A549 (cell line): ENCODE data around the gene NELFB. TPM values are rescaled to one million over a fixed set of nuclear protein-coding genes. Genes with fewer than 3 reads are reported as not detected.

ENCODE experiments used
- ATAC-seq, 2 experiments: fragments of 200-7000 bp in 1 of 2; fragments of >200 bp in 1 of 2; cut with Nextera tagmentation in 1 of 2; cut with Tn5 transposase in 1 of 2; 3 replicates each; pipeline versions ENCODE4 v1.8.0 to v1.9.1; 2018 to 2020; ENCODE audit warnings: mild to moderate bottlenecking in 1 of 2, moderate library complexity in 1 of 2
- CTCF ChIA-PET: fragments of 300-600 bp; sonication (Branson Sonifier 250); formaldehyde crosslinking; extraction: SDS; loops from one replicate; lab custom pipeline; 2021; ENCODE audit warnings: antibody characterized with exemption, inconsistent platforms; lab: Yijun Ruan, JAX
- POLR2A ChIA-PET: fragments of 350-600 bp; formaldehyde crosslinking; extraction: SDS; loops from one replicate; lab custom pipeline; 2021; ENCODE audit warnings: antibody characterized with exemption, inconsistent platforms; lab: Yijun Ruan, JAX
- DNase-seq, 2 experiments: peaks; one replicate each; pipeline versions ENCODE4 v3.0.0 to v3.0.0-alpha.2; 2011 to 2016; ENCODE audit warnings: low read depth in 1 of 2, low spot score in 1 of 2
- FAIRE-seq: peaks from 2 replicates; lab custom pipeline; 2011; peaks lifted over from hg19 to GRCh38; lab: Jason Lieb, UNC
- H3K27ac ChIP-seq, 2 experiments: fragments of >200 bp; sonication (Bioruptor Twin); formaldehyde crosslinking; 3 replicates each; pipeline ENCODE4 v1.5.1; 2016 to 2017
- H3K4me1 ChIP-seq: fragments of >200 bp; sonication (Bioruptor Twin); formaldehyde crosslinking; 3 replicates; pipeline ENCODE4 v1.6.1; 2016
- H3K4me2 ChIP-seq: fragments of >200 bp; sonication (Bioruptor Twin); formaldehyde crosslinking; 3 replicates; pipeline ENCODE4 v1.6.1; 2016
- H3K4me3 ChIP-seq: fragments of >200 bp; sonication (Bioruptor Twin); formaldehyde crosslinking; 3 replicates; pipeline ENCODE4 v1.5.1; 2016
- H3K9me3 ChIP-seq: fragments of >200 bp; sonication (Bioruptor Twin); formaldehyde crosslinking; 3 replicates; pipeline ENCODE4 v1.6.1; 2016
- ATOH8 ChIP-seq: fragments of 250-450 bp; sonication (Bioruptor Pico); IDR thresholded peaks from 2 replicates; pipeline ENCODE4 v1.5.0; 2020; ENCODE audit warnings: low read depth, mild to moderate bottlenecking, moderate library complexity
- EHF ChIP-seq: fragments of 250-450 bp; sonication (Bioruptor Pico); IDR thresholded peaks from 2 replicates; pipeline ENCODE4 v1.5.0; 2020; ENCODE audit warnings: mild to moderate bottlenecking
- ESRRA ChIP-seq: fragments of 150-350 bp; IDR thresholded peaks from 2 replicates; pipeline ENCODE4 v1.6.1; 2014; ENCODE audit warnings: mild to moderate bottlenecking, low read length, borderline replicate concordance
- GATA3 ChIP-seq: IDR thresholded peaks from 2 replicates; pipeline ENCODE4 v1.6.1; 2012; ENCODE audit warnings: borderline replicate concordance
- HEYL ChIP-seq: fragments of 250-450 bp; sonication (Bioruptor Pico); IDR thresholded peaks from 2 replicates; pipeline ENCODE4 v1.8.0; 2021; ENCODE audit warnings: mild to moderate bottlenecking, moderate library complexity
- KDM1A ChIP-seq: fragments of 200-600 bp; sonication (generic); IDR thresholded peaks from 2 replicates; pipeline ENCODE4 v1.6.1; 2016; ENCODE audit warnings: low read depth, mild to moderate bottlenecking
- MAFK ChIP-seq: fragments of 450-650 bp; IDR thresholded peaks from 2 replicates; pipeline ENCODE4 v1.6.1; 2014; ENCODE audit not compliant: partially characterized antibody
- PHF8 ChIP-seq: fragments of 200-600 bp; sonication (generic); IDR thresholded peaks from 2 replicates; pipeline ENCODE4 v1.6.1; 2016; ENCODE audit warnings: low read depth, mild to moderate bottlenecking, antibody characterized with exemption, moderate library complexity, borderline replicate concordance
- RAD21 ChIP-seq, 2 experiments: fragments of >200 bp in 1 of 2; sonication (Bioruptor Twin) in 1 of 2; formaldehyde crosslinking in 1 of 2; IDR thresholded peaks in 1 of 2; conservative IDR thresholded peaks in 1 of 2; 2 replicates in 1 of 2; 3 replicates in 1 of 2; pipeline ENCODE4 v1.6.1; 2012 to 2018; ENCODE audit warnings: inconsistent platforms in 1 of 2
- ZFP36 ChIP-seq: fragments of 450-650 bp; IDR thresholded peaks from 2 replicates; pipeline ENCODE4 v1.6.1; 2014; ENCODE audit warnings: borderline replicate concordance; ENCODE audit not compliant: partially characterized antibody
- WGBS: methylation state at CpG from one replicate; pipeline ENCODE4 v1.1.6; 2017; ENCODE audit errors: missing lambda C conversion rate; 5-methylcytosine and 5-hydroxymethylcytosine counted together
- polyA plus RNA-seq, 4 experiments: library from polyadenylated mRNA; depleted of rRNA in 3 of 4; stranded (reverse); fragments of >200 nt; fragmentation: RNase III in 1 of 4; extraction: RNeasy Plus Mini Kit Qiagen cat#74134 plus additional on column Dnase treatment in 1 of 4; gene quantifications; 2 replicates in 3 of 4; 3 replicates in 1 of 4; pipeline ENCODE4 v1.2.3, GENCODE V29; 2011 to 2017
- TF ChIP-seq, protein P1 (sequence below): fragments of >200 bp; sonication (Bioruptor Twin); formaldehyde crosslinking; IDR thresholded peaks from 3 replicates; pipeline ENCODE4 v1.6.1; 2016
- TF ChIP-seq, protein P2 (sequence below): fragments of >200 bp; sonication (Bioruptor Twin); formaldehyde crosslinking; IDR thresholded peaks from 3 replicates; pipeline ENCODE4 v1.5.1; 2016

NELFB gene
- polyA plus RNA-seq, 2 of the 4 experiments (the other 2 are of a cell fraction), result 31.8 to 45.3 TPM

- TF ChIP-seq EHF (CRISPR knock-in tag), result no peak
- TF ChIP-seq, protein P1, sequence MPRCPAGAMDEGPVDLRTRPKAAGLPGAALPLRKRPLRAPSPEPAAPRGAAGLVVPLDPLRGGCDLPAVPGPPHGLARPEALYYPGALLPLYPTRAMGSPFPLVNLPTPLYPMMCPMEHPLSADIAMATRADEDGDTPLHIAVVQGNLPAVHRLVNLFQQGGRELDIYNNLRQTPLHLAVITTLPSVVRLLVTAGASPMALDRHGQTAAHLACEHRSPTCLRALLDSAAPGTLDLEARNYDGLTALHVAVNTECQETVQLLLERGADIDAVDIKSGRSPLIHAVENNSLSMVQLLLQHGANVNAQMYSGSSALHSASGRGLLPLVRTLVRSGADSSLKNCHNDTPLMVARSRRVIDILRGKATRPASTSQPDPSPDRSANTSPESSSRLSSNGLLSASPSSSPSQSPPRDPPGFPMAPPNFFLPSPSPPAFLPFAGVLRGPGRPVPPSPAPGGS, result no peak
- TF ChIP-seq, protein P2, sequence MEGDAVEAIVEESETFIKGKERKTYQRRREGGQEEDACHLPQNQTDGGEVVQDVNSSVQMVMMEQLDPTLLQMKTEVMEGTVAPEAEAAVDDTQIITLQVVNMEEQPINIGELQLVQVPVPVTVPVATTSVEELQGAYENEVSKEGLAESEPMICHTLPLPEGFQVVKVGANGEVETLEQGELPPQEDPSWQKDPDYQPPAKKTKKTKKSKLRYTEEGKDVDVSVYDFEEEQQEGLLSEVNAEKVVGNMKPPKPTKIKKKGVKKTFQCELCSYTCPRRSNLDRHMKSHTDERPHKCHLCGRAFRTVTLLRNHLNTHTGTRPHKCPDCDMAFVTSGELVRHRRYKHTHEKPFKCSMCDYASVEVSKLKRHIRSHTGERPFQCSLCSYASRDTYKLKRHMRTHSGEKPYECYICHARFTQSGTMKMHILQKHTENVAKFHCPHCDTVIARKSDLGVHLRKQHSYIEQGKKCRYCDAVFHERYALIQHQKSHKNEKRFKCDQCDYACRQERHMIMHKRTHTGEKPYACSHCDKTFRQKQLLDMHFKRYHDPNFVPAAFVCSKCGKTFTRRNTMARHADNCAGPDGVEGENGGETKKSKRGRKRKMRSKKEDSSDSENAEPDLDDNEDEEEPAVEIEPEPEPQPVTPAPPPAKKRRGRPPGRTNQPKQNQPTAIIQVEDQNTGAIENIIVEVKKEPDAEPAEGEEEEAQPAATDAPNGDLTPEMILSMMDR, result no peak
- POLR2A ChIA-PET, result interaction anchor here (0.7 to 1.7 kb wide), 3 partner anchors 10 to 62 kb away, joined by 3 to 10 read pairs (median 4); no protein-coding TSS in a partner anchor
- Histone ChIP-seq H3K4me1 (peaks cover 57% of the 10 kb centered on the region), H3K4me2 (no peak overlapping the region), H3K27ac (peak overlapping the region in 1 of 2 experiments; percentile 27; a peak in 1 of 6 replicates), H3K4me3 (no peak overlapping the region), H3K9me3 (no peaks in the 10 kb centered on the region)
- no peak for DNase-seq
- no peak for ATAC-seq
- no peak for FAIRE-seq
- CTCF ChIA-PET, result interaction anchor here (0.7 to 10.1 kb wide), 16 partner anchors 11 to 441 kb away, joined by 3 to 113 read pairs (median 3); partner anchors contain the start of genes ANAPC2, NELFB, NPDC1 and SSNA1
- WGBS, result 83% methylated on average over 18 of the region's 27 CpGs
Observed at GRCh38 chr9:137228968-137229896, 25.9 kb upstream of the NELFB start.

- peak overlapping the region in 1 of 2 experiments; percentile 49; a peak in 2 of 6 replicates for H3K27ac ChIP-seq
- ATAC-seq (peak in 1 of 2 experiments; percentile 23; a peak in 3 of 6 replicates), FAIRE-seq (no peak), DNase-seq (no peak)
- peaks cover 48% of the 10 kb centered on the region for H3K4me1 ChIP-seq
- no peak overlapping the region for H3K4me3 ChIP-seq
- H3K9me3 ChIP-seq, result no peaks in the 10 kb centered on the region
- peak overlapping the region; percentile 32; the same call in 1 of the 3 replicates for H3K4me2 ChIP-seq
- ChIA-PET CTCF (interaction anchor here (0.7 to 10.1 kb wide), 14 partner anchors 11 to 442 kb away, joined by 3 to 81 read pairs (median 3); partner anchors contain the start of genes ANAPC2, NELFB, NPDC1 and SSNA1), POLR2A (interaction anchor here (0.7 to 1.7 kb wide), 3 partner anchors 10 to 63 kb away, joined by 3 to 10 read pairs (median 4); no protein-coding TSS in a partner anchor)
- 64% methylated on average over 14 of the region's 31 CpGs for WGBS
- TF ChIP-seq MAFK (peak; percentile 81), GATA3 (no peak)
Observed at GRCh38 chr9:137229903-137230704, 25.0 kb upstream of the NELFB start.

DNA sequence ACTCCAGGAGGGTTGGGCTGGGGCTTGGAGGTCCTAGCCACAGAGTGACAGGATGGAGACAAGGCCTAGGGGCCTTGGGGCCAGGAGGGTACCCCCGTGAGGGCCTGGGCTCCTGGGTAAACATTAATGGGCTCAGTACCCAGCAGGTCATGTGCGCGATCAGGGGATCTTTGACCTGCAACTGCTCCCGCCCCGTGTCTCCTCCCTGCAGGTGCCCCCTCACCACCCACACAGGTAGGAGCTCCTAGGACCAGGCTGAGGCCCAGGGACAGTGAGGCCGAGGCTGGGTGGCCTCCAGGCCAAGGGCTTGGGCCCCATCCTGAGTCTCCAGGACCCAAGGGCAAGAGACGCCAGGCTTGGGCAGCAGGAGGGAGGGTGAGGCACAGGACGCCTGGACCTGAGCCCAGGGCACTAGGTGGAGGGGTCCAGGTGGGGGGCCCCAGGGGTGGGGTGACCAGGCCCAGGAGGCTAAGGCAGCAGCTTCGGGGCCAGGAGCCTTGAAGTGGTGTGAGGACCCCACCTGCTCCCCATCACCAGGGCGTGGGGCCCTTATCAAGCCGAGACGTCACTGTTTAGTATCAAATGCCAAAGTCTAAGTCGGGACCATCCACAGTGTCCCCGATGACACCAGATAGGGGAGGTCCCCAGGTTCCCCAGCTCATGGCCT lies 24.3 kb upstream of the NELFB start, which contains the start of gene SLC34A3:
Gene SLC34A3, plus strand, starts transcription at position 197 of the 667 bp plus-strand sequence. CDS start 802 bp downstream, outside the sequence.
- ChIA-PET CTCF (interaction anchor here (1.1 to 10.1 kb wide), 6 partner anchors 9 to 113 kb away, joined by 3 to 81 read pairs (median 4); partner anchors contain the start of genes ANAPC2, SSNA1 and TUBB4B), POLR2A (interaction anchor here (0.8 to 1.7 kb wide), 3 partner anchors 10 to 12 kb away, joined by 3 to 10 read pairs (median 4); partner anchors contain the start of gene TUBB4B)
- H3K4me2 ChIP-seq, result peak within 1 kb of the TSS; percentile 32; the same call in 1 of the 3 replicates
- FAIRE-seq (no peak), ATAC-seq (no peak), DNase-seq (no peak)
- peaks cover 41% of the 10 kb centered on the region for H3K4me1 ChIP-seq
- TF ChIP-seq ESRRA (no peak), ATOH8 (CRISPR knock-in tag) (no peak), PHF8 (no peak), RAD21 (conservative IDR thresholded peaks at IDR 0.05 in 1 of 2, IDR thresholded peaks at IDR 0.05 in 1 of 2) (no peak), HEYL (no peak), ZFP36 (peak; percentile 7), KDM1A (no peak)
- WGBS, result 65% methylated on average over 7 of the region's 14 CpGs
- peak within 1 kb of the TSS in 1 of 2 experiments; percentile 49; a peak in 2 of 6 replicates for H3K27ac ChIP-seq
- H3K9me3 ChIP-seq, result no peaks in the 10 kb centered on the region
- no peak within 1 kb of the TSS for H3K4me3 ChIP-seq
